ENCODE data around the gene ARHGAP15.

Gene ARHGAP15

DNA sequence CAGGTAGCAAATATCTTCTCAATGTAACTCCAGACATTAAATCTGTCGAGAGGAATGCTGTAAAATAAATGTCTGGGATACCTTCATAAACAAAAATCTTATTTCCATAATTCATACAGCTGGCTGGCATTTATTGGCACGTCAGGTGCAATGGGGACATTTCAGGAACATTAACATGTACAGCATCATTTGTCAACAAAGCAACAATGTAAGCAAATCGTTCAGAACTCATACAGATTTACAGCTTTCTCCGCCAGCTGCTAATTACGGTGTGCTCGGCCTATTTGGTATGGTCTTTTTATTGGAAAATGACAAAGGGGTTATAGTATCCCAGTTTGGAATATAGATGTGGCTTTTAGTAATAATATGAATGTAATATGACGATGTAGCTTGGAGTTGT lies 464.9 kb downstream of the ARHGAP15 start:
- H3K4me3 ChIP-seq (ENCODE audit: low read depth, low read length): no peak overlapping the region
- TF ChIP-seq, protein P1, sequence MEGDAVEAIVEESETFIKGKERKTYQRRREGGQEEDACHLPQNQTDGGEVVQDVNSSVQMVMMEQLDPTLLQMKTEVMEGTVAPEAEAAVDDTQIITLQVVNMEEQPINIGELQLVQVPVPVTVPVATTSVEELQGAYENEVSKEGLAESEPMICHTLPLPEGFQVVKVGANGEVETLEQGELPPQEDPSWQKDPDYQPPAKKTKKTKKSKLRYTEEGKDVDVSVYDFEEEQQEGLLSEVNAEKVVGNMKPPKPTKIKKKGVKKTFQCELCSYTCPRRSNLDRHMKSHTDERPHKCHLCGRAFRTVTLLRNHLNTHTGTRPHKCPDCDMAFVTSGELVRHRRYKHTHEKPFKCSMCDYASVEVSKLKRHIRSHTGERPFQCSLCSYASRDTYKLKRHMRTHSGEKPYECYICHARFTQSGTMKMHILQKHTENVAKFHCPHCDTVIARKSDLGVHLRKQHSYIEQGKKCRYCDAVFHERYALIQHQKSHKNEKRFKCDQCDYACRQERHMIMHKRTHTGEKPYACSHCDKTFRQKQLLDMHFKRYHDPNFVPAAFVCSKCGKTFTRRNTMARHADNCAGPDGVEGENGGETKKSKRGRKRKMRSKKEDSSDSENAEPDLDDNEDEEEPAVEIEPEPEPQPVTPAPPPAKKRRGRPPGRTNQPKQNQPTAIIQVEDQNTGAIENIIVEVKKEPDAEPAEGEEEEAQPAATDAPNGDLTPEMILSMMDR (IDR thresholded peaks at IDR 0.05; ENCODE audit: borderline replicate concordance, insufficient read depth, low read depth, low read length): no peak

DNA sequence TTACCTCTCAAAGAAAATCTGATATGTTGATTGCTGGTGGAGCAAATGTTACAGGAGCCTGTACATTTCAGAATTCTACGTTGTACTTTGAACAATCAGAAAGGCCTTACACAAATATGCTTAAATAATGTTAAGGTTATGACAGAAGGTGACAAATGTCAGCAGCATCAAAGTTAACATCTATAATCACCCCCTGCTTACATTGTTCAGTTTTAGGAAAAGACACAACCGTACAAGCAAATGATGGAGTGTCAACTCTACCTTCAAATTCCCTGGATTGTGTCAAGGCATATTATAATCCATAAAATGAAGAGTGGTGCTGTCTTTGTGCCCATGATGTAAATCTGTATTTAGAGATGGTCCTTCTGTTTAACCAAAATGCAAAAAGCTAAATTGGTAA lies 465.5 kb downstream of the ARHGAP15 start:
- H3K4me3 ChIP-seq (ENCODE audit: low read depth, low read length): no peak overlapping the region
- TF ChIP-seq, protein P1 (IDR thresholded peaks at IDR 0.05; ENCODE audit: borderline replicate concordance, insufficient read depth, low read depth, low read length): no peak

DNA sequence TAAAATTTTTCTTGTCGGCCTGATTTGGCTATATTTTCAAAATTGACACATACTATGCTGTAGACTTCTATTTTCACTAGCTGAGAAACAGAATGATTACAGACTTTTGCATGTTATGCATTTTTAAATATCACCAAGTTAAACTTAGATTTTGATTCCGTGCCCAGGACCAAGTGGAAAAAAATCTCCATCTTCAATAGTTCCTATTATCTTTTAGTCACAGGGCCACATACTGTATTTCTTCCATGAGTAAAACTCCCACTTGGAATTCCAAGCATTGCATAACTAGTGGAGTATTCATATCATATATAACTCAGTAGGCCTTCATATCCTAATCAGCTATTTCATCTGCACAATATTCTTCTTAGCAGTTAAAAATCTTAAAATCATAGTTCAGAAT lies 470.9 kb downstream of the ARHGAP15 start:
- TF ChIP-seq, protein P1 (IDR thresholded peaks at IDR 0.05; ENCODE audit: borderline replicate concordance, insufficient read depth, low read depth, low read length): no peak
- H3K4me3 ChIP-seq (ENCODE audit: low read depth, low read length): no peak overlapping the region

DNA sequence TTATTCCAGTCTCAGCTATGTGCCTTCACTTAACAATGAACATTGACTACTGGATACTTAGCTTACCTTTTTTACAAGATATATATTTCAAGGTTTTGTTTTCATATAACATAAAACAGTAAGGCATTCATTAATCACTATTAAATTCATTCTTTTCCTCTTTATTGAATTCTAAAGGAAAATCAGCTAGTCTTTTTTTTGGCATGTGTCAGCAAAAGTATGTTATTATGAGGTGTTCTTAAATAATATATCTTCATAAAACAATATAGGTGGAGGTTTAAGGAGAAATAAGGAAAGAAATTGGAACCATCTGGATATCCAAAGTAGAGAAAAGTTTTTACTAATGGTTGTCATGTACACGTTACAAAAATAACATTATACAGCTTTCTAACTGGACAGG lies 472.6 kb downstream of the ARHGAP15 start:
- no peak overlapping the region for H3K4me3 ChIP-seq (ENCODE audit: low read depth, low read length)
- TF ChIP-seq, protein P1 (IDR thresholded peaks at IDR 0.05; ENCODE audit: borderline replicate concordance, insufficient read depth, low read depth, low read length): no peak

DNA sequence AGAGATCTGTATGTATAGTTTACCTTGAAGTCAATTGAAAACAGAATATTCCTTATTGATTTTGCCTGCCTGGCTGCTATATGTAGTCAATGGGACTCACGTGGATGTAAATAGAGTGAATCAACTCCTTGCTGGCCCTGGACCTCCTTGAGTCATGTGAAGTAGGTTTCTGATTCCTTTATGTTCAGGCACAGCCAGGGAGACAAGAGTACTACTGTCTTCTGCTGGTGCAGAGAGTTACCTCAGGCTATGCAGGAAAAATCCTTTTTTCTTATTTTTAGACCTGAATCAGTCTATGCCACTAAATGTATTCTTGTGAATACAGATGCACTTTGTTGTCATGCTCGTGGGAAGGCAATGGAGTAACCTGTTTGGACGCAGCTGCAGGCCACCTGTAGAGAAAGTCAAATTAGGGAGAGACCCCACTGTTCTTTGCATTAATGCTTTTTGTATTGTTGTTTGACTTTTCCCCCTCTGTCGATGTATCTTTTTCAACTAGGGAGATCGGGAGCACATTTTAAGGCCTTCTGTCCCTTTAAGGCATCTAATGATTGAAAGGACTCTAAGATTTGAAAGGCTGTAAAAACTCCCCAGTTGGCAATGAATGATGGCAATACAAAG lies 473.9 kb downstream of the ARHGAP15 start:
- TF ChIP-seq, protein P1 (IDR thresholded peaks at IDR 0.05; ENCODE audit: borderline replicate concordance, insufficient read depth, low read depth, low read length): no peak
- no peak overlapping the region for H3K4me3 ChIP-seq (ENCODE audit: low read depth, low read length)

DNA sequence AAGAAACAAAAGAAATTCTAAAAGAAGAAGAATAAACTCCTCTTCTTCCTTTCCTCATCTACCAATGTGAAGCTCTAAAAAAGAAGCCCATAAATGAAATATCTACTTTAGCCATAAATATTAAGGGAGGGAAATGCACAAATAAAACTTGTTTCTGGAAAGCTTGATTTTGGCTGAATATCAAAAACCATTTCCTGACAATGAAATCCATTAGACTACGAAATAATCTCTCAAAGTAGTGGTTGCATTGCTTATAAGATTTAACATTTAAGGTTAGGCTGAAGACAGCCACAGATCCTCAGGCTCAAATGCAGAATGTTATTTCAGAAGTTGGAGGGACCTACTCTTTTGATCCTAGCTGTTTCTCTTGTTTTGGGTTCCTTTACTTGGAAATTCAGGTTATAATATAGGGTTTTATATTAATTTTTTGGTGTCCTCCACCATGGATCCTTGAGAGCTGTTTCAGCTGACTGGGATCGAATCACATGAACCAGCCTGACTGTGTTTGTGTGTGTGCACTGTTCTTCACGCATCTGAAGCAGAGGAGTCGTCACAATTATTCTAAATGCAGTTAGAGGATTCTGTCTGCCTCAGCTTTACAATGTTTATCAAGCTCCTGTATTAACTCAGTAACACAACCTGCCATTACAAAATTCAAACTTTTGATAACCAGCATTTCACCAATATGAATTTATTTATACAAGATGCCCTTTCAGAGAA lies 474.8 kb downstream of the ARHGAP15 start:
- TF ChIP-seq, protein P1 (IDR thresholded peaks at IDR 0.05; ENCODE audit: borderline replicate concordance, insufficient read depth, low read depth, low read length): no peak
- no peak overlapping the region for H3K4me3 ChIP-seq (ENCODE audit: low read depth, low read length)

DNA sequence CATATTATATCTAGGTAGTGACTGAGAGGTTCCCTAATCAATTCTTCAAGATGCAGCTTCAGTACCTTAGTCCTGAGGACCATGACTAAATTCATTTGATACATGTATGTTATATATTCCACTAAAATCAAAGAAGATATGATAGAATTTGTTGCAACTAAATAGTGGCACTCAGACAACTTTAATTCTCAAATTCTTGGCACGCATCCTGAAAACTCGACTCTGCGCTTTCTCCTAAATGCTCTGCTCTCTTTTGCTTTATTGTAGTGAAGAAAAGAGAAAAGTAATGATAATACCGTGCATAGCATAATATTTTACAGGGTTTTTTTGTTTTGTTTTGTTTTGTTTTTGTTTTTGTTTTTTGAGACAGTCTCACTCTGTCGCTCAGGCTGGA lies 475.3 kb downstream of the ARHGAP15 start:
- TF ChIP-seq, protein P1 (IDR thresholded peaks at IDR 0.05; ENCODE audit: borderline replicate concordance, insufficient read depth, low read depth, low read length): no peak
- H3K4me3 ChIP-seq (ENCODE audit: low read depth, low read length): no peak overlapping the region

Data from GM12875 (cell line).